GM23248 (cell line): ENCODE measurements around the gene CORO7.

Experiments
- EZH2 ChIP-seq: fragments of 200-600 bp; sonication (generic); IDR thresholded peaks from 2 replicates; pipeline ENCODE4 v1.6.1; 2018; ENCODE audit warnings: antibody characterized with exemption, mild to moderate bottlenecking; ENCODE audit not compliant: insufficient read depth, poor library complexity, severe bottlenecking
- EZH2phosphoT487 ChIP-seq: fragments of 200-600 bp; sonication (generic); IDR thresholded peaks from 2 replicates; pipeline ENCODE4 v1.6.1; 2018; ENCODE audit warnings: antibody characterized with exemption, moderate library complexity, mild to moderate bottlenecking, low read depth; ENCODE audit not compliant: insufficient read depth

DNA sequence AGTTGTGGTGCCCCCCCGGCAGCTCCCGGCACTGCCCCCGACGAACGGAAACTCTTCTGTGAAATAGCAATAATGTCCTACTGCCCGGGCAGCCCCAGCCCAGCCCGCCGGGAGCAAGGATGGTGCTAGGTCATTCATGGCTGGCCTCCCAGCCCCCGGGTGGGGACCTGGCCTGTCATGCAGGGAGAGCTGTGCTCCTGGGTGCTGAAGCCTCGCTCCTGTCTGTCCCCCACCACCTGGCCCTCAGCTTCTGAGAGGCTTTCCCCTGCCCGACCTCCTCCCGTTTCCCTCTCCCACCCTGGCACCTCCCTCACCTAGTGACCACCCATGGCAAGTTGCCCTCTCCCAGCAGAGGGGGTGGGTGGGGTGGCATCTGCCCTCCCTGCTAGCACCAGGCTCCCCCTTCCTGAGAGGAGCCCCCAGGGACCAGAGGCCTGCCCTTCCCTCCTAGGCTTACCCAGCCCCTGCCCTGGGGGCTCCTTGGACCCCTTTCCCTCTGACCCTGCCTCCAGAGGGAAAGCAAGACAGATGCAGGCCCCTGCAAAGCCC, 78.8 kb downstream of the CORO7 start:
- no peak for TF ChIP-seq EZH2phosphoT487
- no peak for TF ChIP-seq EZH2
